GM18511 (cell line): ENCODE data around the gene CTSD.
A peak's percentile ranks its signal among the peaks of the same experiment; 100 is the strongest.
"Not testable (repeated sequence)": the region's sequence is repeated elsewhere in the genome, so short reads cannot be mapped to it uniquely, and the experiment has no call there.

Experiments
- ATAC-seq: cut with Tn5 transposase; IDR thresholded peaks from one replicate; pipeline ENCODE4 v1.9.1; 2021; ENCODE audit warnings: mild to moderate bottlenecking, moderate library complexity; ENCODE audit not compliant: unreplicated experiment

CTSD gene

DNA sequence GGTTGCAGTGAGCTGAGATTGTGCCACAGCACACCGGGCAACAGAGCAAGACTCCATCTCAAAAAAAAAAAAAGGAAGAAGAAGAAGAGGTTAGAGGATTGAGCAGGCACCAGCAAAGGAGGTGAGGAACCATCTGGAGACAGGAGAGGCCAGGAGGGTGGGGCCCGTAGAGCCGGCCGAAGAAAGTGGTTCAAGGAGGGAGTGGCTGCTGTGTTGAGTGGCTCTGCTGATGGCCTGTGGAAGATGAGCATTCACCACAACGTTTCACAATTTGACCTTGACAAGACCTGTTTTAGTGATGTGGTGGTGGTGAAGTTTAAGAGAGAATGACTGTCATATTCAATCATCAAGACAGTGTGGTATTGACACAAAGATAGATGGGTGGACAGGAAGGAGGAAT is 6.8 kb upstream of the CTSD start:
- ATAC-seq, result no peak

DNA sequence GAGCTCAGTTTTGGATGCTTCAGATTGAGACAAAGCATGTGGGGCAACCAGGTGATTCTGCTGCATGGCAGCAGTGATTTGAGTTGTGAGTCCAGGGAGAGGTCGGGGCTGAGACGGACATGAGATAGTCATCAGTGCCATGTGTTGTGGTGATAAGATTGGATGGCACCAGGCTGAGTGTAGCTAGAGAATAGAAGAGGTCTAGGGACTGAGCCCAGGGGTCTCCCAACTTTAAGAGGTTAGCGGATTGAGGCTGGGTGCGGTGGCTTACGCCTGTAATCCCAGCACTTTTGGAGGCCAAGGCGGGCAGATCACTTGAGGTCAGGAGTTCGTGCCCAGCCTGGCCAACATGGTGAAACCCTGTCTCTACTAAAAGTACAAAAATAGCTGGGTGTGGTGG is 6.3 kb upstream of the CTSD start:
- ATAC-seq, result no peak

DNA sequence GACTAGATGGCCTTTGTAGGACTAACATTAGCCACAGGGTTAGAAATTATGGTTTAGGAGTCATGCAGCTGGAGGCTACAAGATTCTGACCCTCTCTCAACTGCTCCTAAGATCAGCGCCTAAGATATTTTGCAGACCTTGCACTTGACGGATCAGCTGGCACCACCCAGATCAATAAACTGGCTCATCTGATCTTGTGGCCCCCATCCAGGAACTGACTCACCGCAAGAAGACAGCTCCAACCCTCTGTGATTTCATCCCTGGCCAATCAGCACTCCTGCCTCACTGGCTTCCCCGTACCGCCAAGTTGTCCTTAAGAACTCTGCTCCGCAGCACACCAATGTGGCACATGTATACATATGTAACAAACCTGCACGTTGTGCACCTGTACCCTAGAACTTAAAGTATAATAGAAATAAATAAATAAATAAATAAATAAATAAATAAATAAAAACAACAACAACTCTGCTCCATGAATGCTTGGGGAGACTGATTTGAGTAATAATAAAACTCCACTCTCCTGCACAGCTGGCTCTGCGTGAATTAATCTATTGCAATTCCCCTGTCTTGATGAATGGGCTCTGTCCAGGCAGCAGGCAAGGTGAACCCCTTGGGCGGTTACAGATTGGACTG is 5.7 kb upstream of the CTSD start:
- ATAC-seq, result not testable (repeated sequence)

- ATAC-seq, result no peak
Measured at GRCh38 chr11:1768141-1768469, 4.4 kb upstream of the CTSD start.

- ATAC-seq, result no peak
Measured at GRCh38 chr11:1767399-1768140, 3.8 kb upstream of the CTSD start.

- no peak for ATAC-seq
Measured at GRCh38 chr11:1766719-1767398, 3.1 kb upstream of the CTSD start.

DNA sequence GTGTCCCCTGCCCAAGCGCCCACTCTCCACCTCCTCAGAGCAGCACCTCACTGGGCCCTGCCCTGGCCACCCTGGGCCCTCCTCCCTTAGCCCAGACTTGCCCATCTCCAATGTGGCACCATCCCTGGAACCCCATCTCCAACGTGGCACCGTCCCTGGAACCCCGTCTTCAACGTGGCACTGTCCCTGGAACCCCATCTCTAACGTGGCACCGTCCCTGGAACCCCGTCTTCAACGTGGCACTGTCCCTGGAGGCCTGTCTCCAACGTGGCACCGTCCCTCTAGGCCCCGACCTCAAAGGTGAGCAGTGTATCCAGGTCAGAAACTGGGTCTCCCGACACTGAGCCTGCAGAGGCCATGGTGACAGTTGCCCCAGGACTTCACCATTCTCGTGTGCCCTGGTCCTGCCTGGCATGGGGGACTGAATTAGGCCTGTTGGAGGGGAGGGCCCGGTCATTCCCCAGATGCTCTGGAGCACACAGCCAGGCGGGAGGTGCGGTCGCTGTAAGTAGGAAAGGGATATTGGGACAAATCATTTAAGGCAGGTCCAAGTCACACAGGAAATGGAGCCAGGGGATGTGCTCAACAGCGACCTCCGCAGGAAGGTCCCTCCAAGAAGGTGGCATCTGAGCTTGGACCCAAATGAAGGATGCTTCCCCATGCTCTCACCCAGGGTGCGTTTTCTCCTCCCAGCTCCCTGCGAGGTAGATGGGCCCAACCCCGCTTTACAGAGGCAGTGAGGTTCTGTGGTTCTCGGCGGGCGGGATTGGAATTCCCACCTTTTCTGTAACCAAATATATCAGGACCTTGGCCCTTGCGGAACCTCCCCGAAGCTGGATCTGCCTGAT is 2.4 kb upstream of the CTSD start:
- ATAC-seq, result no peak

- ATAC-seq, result peak; percentile 43
Measured at GRCh38 chr11:1763336-1763795, 361 bp downstream of the CTSD start.

DNA sequence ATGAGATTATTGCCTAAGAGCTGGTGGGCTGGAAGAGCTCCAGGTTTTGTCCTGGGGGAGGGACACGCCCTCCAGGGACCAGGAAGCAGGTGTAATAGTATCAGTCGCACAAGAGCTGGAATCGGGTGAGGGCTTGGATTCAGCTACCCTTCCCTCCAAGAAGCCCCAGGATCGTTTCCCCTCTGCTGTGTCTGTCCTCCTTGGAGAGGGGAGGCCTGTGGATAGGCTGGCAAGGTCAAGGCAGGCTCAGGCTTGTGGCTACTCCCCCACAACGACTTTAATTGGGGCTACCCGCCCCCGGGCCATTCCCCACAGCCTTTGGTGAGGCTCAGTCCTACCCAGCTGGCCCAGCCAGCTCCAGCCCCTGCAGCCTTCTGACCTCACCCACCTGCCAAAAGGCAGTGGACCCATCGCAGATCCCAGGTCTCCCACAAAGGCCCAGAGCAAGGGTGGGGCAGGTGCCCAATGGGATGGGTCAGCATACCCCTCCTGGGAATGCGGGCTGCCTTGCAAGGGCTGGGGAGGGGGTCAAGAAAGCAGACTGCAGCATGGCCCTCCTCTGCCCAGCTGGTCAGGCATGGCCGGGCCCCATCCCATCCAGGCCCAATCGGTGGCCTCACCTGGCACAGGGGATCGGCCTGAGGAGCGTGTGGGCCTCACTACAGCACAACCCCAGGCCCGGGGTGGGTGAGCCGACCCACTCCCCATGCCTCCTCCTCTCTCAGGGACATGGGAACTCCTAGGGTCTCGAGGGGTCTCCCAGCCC is 1.0 kb downstream of the CTSD start:
- no peak for ATAC-seq

- no peak for ATAC-seq
Measured at GRCh38 chr11:1761857-1762536, 1.7 kb downstream of the CTSD start.

- no peak for ATAC-seq
Measured at GRCh38 chr11:1761110-1761856, 2.4 kb downstream of the CTSD start.

DNA sequence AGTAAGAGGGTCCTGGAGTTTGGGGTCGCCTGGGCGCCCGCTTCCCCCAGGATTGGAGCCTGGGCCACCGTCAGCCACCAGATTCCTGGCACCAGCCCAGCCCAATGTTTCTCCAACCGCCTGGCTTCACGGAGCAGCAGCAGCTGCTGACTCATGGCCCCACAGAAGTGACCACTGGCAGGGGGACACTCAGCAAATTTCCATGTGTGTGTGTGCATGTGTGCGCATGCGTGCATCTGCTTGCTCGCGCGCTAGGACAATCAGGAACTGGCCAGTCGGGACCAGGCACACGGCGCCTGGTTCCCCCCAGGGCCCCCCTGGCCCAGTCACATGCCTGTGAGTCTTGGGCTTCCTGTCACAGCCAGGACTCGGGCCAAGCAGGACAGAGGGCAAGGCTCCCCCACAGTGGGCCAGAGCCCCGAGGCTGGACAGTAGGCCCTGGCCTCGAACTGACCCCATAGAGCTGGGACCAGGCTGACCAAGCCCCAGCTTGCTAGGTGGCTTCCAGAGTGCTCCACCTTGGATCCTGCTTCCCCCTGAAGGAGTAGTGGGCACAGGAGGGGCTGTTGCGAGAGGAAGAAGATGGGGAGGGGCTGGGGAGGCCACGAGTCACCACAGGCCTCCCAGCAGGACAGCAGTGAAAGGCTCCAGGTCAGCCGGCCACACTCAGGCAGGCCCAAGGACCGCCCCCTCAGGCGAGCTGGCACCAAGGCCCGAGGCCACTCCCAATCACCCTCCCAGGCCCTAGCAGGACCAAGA is 3.2 kb downstream of the CTSD start:
- no peak for ATAC-seq

- no peak for ATAC-seq
Measured at GRCh38 chr11:1759851-1760220, 3.9 kb downstream of the CTSD start.

- ATAC-seq, result no peak
Measured at GRCh38 chr11:1759151-1759850, 4.4 kb downstream of the CTSD start.

GRCh38 chr11:1758611-1759150 is 5.0 kb downstream of the CTSD start:
- no peak for ATAC-seq

GRCh38 chr11:1757861-1758610 is 5.7 kb downstream of the CTSD start:
- no peak for ATAC-seq
